Measurements from ENCODE around the gene ZNF443.
"Not testable (repeated sequence)": the region's sequence is repeated elsewhere in the genome, so short reads cannot be mapped to it uniquely, and the experiment has no call there.

The ZNF443 gene

DNA sequence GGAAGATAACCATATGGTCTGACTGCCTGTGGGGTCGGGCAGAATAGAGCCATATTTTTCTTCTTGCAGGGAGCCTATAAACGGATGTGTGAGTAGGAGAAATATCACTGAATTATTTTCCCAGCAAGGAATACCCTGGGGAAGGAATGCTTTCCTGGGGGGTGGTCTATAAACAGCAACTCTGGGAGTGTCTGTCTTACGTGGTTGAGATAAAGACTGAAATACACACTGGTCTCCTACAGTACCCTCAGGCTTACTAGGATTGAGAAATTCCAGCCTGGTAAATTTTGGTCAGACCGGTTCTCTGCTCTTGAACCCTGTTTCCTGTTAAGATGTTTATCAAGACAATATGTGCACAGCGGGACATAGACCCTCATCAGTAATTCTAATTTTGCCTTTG is 23.5 kb downstream of the ZNF443 start:
- not testable (repeated sequence) for DNase-seq (ENCODE audit: low read depth in 2 of 2)

DNA sequence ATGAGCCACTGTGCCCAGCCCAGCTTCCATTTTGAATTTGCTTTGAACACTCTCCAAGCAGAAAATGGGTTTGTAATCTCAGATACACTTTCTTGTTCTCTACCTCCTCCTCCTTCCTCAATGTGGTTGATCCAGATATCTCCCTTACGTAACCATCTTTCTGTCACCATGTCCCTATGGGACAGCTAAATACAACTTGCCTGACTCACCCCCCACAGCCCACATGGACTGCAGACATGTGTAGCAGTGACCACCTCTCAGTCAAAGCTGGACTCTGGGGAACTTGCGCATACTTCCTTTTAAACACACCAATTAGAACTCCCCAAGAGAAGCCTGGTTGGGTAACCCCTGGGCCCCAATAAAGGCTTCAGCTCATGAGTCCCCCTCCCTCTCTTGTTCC is 28.9 kb downstream of the ZNF443 start:
- DNase-seq (ENCODE audit: low read depth in 2 of 2), result no peak

DNA sequence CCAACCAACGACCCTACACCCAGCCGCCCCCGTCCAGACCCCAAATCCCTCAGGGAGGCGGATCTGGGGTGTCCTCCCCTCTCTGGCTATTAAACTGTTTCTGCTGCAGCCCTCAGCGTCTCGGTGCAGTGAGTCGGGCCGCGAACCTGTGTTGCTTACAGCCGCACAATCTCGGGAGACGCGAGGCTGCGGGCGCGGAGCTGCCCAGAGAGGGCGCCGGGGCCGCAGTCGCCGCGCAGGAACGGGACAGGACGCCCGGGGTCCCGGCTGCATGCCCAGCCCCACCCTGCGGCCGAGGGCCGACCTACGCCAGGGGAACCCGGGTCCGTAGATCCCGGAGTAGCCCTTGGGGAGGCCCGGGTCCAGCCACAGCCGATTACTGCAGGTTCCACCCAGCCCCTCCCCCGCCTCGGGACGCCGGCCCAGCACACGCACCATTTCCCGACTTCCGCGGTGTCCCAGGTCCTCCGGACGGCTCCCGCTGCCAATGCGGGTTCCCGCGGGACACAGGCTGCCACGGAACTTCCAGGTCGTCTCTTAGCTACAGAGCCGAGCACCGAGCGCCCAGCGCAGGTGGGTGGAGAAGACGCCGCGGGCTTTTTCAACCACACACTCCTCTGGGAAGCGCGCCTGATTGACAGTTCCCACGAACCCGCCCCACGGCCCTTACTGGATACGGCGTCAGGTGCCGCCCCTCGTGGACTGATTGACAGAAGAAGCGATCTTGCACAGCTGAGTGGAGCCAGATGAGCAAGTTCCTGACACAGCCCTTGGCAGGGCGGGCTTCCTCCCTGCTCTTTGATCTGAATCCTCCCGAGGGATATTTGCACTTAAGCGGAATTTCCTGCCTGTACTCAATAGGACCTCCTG is 40.0 kb downstream of the ZNF443 start, which contains the start of gene ZNF799:
Gene ZNF799 (minus strand): TSS at position 639 of the 870 bp plus-strand sequence. CDS start 201 bp downstream, at position 438.
- DNase-seq (ENCODE audit: low read depth in 2 of 2), result peak; percentile 74 to 88

DNA sequence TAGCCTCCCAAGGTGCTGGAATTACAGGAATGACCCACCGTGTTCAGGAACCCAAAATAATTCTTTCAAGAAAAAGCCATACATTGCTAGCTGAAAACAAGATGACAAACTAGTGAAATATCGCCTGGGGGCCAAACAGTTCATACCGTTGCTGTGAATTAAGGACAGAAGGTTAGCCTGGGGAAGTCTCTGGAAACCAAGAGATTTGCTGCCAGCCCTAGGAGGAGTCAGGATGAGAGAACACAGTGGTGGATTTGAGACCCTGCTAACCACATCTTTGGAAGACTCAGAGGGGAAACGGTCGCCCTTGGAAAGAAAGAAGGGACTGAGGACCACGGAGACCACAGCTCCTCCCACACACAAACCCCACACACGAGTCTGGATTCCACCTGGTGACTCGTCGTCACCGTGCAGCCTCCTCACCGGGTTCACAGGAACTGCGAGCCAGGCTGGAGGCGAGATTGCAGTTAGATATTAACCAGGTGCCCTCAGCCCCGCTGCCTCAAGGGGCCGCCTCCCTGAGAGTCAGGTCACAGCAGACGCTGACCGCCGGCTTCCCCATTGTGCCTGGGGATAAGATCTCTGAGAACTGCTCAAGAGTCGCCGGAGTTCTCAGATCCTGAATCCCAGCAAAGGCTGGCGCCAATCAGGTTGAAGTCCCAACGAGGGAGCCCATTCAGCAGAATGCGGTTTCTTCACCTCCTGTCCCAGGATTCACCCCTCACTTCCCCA is 40.8 kb downstream of the ZNF443 start:
- DNase-seq (ENCODE audit: low read depth in 2 of 2), result not testable (repeated sequence)

DNA sequence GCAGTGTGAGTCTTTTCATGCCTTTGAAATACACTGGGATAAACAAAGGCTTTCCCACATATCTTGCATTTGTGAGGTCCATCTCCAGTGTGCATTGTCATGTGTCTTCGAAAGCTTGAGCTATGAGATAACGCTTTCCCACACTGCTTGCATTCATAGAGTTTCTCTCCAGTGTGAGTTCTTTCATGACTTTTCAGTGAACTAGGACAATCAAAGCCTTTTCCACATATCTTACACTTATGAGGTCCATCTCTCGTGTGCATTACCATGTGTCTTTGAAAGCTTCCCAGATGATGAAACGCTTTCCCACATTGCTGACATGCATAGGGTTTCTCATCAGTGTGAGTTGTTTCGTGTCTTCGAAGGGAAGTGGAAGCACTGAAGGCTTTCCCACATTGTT is 49.7 kb downstream of the ZNF443 start:
- DNase-seq (ENCODE audit: low read depth in 2 of 2), result not testable (repeated sequence)

DNA sequence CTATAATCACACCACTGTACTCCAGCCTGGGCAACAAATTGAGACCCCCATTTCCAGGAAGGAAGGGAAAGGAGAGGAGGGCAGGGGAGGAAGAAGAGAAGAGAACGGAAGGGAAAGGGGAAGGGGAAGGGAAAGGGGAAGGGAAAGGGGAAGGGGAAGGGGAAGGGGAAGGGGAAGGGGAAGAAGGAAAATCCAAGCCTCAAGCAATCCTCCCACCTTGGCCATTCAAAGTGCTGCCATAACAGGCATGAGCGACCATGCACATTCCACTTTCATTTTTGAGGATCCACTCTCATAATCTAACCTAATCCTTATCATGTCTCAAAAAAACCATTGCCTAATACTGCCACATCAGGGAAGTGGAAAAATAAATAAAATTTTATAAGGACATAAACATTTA is 54.5 kb downstream of the ZNF443 start:
- not testable (repeated sequence) for DNase-seq (ENCODE audit: low read depth in 2 of 2)

DNA sequence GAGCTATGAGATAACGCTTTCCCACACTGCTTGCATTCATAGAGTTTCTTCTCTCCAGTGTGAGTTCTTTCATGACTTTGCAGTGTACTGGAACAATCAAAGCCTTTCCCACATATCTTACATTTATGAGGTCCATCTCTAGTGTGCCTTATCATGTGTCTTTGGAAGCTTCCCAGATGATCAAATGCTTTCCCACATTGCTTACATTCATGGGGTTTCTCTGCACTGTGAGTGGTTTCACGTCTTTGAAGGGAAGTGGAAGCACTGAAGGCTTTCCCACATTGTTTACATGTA is 60.4 kb downstream of the ZNF443 start:
- DNase-seq (ENCODE audit: low read depth in 2 of 2), result no peak

DNA sequence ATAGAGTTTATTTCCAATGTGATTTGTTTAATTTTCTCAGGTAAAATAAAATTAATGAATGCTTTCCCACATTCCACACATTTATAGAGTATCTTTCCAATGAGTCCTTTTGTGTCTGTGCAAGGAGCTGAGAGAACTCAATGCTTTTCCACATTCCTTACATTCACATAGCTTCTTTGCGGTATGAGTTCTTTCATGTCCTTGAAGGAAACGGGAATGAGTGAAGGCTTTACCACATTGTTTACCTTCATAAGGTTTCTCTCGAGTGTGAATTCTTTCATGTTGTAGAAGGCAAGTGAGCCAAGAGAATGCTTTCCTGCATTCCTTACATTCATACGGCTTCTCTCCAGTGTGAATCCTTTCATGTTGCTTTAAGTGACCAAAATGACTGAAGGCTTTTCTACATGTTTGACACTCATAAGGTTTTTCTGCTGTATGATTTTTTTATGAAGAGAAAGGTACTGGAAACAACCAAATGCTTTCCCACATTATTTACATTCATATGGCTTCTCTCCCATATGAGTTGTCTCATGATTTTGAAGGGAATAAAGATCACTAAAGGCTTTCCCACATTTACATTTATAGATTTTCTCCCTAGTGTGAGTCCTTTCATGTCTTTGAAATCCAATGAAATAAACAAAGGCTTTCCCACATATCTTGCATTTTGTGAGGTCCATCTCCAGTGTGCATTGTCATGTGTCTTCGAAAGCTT is 60.9 kb downstream of the ZNF443 start:
- DNase-seq (ENCODE audit: low read depth in 2 of 2), result no peak
